Right forelimb (tissue), 1 donor: ENCODE data around the gene ZNF175.
A peak's percentile ranks its signal among the peaks of the same experiment; 100 is the strongest.
"Not testable (repeated sequence)": the region's sequence is repeated elsewhere in the genome, so short reads cannot be mapped to it uniquely, and the experiment has no call there.

ENCODE experiments used
- DNase-seq: peaks from one replicate; pipeline ENCODE4 v3.0.0-alpha.2; 2018

The ZNF175 gene

GRCh38 chr19:51592521-51592920 is 21.4 kb downstream of the ZNF175 start:
- DNase-seq, result no peak

DNA sequence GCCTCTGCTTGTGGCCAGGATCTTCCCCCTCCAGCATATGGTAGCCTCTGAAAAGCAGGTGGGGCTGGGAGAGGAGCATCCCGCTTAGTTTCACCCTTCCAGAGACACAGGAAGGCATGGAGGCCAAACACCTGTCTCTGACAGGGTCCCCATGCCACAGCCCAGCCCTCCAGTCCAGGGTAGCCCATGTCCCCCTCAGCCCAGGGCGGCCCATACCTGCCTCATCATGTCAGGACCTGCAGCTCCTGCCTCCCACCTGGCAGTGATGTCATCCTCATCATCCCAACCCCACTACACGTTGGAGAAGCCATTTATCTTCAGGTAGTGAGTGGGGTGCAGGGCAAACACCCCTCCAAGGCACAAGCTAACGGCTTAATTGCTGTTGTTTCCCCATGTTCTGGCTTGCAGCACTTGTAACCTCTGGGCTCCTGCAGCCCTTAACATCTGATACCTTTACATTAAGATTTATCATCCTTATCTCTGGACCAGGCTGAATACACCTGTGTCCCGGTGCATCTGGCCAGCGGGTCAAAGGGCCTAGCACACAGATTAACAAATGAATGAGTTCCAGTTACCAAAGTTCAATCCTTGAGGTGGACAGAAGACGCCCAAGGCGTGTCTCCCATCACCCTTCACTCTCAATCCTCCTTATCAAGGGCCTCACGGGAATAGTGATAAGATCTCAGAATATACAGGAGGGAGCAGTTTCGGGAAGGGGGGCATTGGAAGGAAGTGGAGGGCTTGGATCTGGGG is 22.2 kb downstream of the ZNF175 start:
- no peak for DNase-seq

- DNase-seq, result peak; percentile 97
Measured at GRCh38 chr19:51593969-51594773, 23.1 kb downstream of the ZNF175 start.

GRCh38 chr19:51594774-51595109 is 23.7 kb downstream of the ZNF175 start:
- DNase-seq, result no peak

- no peak for DNase-seq
Measured at GRCh38 chr19:51595190-51596175, 24.4 kb downstream of the ZNF175 start.

- no peak for DNase-seq
Measured at GRCh38 chr19:51598159-51598915, 27.3 kb downstream of the ZNF175 start.

- DNase-seq, result no peak
Measured at GRCh38 chr19:51599084-51599483, 28.0 kb downstream of the ZNF175 start.

GRCh38 chr19:51600940-51601580 is 30.0 kb downstream of the ZNF175 start:
- DNase-seq, result no peak

DNA sequence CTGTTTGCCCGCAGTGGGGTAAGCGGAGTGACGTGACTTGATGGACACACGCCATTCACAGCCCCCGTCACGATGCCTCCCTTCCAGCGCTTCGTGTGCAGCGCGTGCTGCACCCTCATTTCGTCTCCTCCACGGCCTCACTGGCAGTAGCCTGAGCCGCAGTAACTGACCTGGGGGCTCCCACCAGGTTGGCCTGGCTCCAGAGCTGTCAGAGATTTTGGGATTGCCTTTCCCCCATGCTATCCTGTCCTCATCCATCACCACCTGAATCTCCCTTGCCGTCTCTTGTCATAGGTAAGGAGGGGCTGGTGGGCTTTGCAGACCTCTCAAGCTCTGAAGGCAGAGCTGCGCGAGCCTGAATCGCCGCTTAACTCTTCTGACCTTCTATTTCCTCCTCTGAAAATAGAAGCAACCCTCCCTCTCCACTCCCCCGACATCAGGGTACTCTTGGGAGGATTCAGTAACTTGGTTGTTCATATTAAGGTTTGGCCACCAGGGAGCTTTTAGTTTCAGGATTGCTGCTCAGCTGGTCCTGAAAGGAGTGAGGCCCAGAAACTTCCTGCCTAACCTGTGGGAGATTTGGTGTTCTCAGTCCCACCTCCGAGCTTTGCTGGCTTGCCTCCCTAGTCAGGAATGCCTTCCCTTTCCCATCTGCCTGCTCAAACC is 31.2 kb downstream of the ZNF175 start:
- DNase-seq, result no peak

DNA sequence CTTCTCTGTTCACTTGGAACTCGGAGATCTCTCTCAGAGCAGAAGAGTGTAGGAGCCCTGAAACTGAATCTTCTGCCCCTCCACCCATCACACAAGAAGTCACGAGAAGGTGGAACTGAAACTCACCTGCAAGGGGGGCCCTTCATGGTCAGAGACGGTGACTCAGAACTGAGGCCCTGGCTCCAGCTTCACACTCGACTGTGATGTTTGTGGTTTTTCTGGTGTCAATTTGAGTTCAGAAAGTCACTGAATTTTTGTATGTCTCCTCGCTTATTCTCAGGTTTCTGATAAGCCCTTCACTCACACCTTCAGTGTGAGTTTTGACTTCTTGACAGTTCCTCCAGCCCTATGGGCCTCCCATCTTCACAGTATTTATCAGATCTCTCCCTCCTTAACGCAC is 36.0 kb downstream of the ZNF175 start:
- no peak for DNase-seq

DNA sequence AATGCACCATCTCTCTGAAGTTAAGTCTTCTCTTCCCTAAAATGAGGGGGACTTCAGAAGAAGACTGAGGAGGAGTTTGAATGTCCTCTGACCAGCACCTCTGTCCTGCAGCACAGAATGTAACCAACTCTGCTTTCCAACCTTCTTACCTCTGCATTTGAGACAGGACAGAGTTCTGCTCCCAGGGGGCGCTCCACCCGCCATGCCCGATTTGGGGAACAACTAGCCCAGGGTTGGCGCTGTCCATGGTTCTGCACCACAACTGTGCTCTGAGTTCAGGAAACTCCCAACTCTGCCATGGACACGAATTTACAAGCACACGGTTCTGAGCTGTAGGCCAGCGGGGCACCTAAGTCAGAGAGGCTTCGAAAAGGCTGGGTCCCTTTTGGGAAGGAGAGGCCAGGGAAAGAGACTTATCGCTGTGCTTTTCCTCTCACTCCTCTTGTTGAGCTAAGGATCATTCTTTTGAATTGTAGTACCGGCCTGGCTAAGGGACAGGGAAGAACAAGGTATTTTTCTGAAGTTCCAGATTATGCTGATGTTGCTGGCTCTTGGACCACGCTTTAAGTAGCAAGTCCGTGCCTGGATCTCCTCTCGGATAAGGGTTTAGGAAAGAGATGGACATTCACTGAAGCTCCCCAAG is 37.0 kb downstream of the ZNF175 start:
- peak; percentile 64 for DNase-seq

GRCh38 chr19:51610576-51610975 is 39.5 kb downstream of the ZNF175 start:
- no peak for DNase-seq

GRCh38 chr19:51614789-51615188 is 43.7 kb downstream of the ZNF175 start:
- DNase-seq, result no peak

DNA sequence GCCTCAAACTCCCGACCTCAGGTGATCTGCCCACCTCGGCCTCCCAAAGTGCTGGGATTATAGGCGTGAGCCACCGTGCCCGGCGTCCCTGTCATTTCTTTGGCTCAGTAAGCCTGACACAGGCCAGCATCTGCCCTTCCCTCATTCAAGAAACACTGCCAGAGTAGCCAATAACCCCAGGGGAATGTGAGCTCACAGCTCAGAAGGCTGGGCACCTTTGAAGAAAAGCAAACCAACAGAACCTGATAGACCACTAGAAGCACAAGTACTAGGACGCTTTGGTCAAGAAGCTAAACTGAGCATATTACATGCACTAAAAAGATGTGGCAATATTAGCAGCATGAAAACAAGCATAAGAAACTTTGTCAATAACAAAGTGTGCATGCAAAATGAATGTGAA is 44.9 kb downstream of the ZNF175 start:
- DNase-seq, result no peak

- no peak for DNase-seq
Measured at GRCh38 chr19:51621178-51621577, 50.1 kb downstream of the ZNF175 start.

DNA sequence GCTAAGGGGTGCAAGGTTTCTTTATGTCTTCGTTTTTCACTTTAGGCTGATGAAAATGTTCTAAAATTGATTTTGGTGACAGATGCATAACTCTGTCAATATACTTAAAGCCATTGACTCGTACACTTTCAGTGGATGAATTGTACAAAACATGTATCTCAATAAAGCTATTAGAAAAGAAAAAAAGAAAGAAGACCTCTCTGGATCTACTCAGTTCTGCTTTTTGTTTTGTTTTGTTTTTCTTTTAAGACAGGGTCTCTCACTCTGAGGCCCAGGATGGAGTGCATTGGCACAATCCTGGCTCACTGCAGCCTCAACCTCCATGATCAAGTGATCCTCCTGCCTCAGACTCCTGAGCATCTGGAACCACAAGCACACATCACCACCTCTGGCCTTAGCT is 55.6 kb downstream of the ZNF175 start:
- DNase-seq, result no peak

- DNase-seq, result no peak
Measured at GRCh38 chr19:51627491-51628138, 56.5 kb downstream of the ZNF175 start.

DNA sequence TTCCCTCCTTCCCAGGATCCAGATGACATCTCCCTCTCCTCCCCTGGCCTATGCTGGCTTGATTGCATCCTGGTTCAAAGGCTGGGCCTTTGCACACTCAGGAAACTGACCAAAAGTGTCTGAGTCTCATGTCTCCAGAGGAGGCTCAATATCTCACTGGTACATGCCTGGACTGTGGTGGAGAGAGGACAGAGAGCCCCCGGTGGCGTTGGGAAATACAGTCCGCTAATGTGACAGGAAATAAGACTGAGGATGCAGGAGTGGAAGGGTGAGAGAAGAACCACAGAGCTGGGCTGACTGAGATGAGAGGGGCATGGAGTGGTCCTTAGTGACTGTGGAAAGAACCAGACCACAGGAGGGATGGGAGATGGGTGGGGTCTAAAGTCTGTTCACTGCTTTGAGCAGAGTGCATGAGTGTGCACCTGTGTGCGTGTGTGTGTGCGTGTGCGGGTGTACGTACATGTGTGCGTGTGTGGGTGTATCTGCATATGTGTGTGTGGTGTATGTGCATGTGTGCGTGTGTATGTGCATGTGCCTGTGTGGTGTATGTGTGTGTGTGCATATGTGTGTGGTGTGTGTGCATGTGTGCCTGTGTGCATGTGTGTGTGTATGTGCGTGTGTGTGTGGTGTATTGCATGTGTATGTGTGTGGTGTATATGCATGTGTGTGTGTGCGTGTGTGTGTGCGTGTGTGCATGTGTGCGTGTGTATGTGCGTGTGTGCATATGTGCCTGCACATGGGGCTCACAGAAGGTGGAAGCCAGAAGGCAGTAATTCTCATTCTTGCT is 57.3 kb downstream of the ZNF175 start:
- no peak for DNase-seq

DNA sequence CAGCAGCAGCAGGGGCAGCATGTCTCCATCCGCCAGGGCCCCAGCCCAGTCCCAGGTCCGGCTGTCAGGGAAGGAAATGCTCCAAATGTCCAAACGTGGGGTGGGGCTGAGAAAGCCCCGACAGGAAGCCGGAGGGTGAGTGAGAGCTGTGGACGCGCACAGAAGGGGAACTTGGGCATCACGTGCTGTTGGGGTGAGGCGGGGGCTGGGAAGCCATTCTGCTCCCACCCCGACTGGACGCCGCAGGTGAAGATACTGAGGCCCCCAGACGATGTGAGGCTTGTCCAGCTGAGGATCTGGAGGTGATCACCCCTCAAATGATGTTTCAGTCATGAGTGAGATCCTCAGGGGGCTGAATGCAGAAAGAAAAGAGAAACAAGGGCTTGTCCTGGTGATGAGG is 59.2 kb downstream of the ZNF175 start, which contains the start of gene SIGLEC5:
Gene SIGLEC5 (minus strand): TSS at position 87 of the 400 bp plus-strand sequence. CDS start 66 bp downstream, at position 21.
- DNase-seq, result not testable (repeated sequence)
